ENCODE data around the gene OSBPL5.

OSBPL5 gene

GRCh38 chr11:3123761-3124733, 41.1 kb downstream of the OSBPL5 start:
- no peak for TF ChIP-seq ZFX (IDR thresholded peaks at IDR 0.05; ENCODE audit: borderline replicate concordance)
- TF ChIP-seq, protein P1, sequence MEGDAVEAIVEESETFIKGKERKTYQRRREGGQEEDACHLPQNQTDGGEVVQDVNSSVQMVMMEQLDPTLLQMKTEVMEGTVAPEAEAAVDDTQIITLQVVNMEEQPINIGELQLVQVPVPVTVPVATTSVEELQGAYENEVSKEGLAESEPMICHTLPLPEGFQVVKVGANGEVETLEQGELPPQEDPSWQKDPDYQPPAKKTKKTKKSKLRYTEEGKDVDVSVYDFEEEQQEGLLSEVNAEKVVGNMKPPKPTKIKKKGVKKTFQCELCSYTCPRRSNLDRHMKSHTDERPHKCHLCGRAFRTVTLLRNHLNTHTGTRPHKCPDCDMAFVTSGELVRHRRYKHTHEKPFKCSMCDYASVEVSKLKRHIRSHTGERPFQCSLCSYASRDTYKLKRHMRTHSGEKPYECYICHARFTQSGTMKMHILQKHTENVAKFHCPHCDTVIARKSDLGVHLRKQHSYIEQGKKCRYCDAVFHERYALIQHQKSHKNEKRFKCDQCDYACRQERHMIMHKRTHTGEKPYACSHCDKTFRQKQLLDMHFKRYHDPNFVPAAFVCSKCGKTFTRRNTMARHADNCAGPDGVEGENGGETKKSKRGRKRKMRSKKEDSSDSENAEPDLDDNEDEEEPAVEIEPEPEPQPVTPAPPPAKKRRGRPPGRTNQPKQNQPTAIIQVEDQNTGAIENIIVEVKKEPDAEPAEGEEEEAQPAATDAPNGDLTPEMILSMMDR (IDR thresholded peaks at IDR 0.05): no peak
- H3K27ac ChIP-seq: no peak overlapping the region

GRCh38 chr11:3123305-3123704, 41.8 kb downstream of the OSBPL5 start:
- TF ChIP-seq ZFX (IDR thresholded peaks at IDR 0.05; ENCODE audit: borderline replicate concordance): no peak
- TF ChIP-seq, protein P1 (IDR thresholded peaks at IDR 0.05): no peak
- H3K27ac ChIP-seq: no peak overlapping the region

DNA sequence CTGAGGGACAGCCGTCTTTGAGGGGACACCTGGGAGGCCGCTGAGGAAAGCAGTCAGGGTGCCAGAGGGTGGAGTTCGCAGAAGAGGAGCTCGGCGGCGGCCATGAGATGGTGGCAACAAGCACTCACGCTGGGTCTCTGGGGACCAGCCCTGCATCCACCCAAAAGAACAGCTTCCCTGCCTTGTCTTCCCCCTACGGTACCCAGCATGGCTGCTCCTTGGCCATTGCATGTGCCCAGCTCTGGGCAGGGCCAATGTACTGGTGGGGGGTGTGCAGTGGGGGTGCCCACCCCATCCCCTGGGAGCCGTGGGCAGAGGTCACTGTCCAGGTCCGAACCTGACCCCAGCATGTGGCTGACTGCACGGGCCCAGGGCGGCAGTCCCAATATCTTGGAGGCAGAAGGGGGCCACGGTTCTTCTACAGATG, 42.3 kb downstream of the OSBPL5 start:
- no peak for TF ChIP-seq ZFX (IDR thresholded peaks at IDR 0.05; ENCODE audit: borderline replicate concordance)
- TF ChIP-seq, protein P1 (IDR thresholded peaks at IDR 0.05): no peak

GRCh38 chr11:3121931-3122774, 43.0 kb downstream of the OSBPL5 start:
- TF ChIP-seq, protein P1 (IDR thresholded peaks at IDR 0.05): no peak
- TF ChIP-seq ZFX (IDR thresholded peaks at IDR 0.05; ENCODE audit: borderline replicate concordance): no peak
- H3K27ac ChIP-seq: no peak overlapping the region

More for the DNA sequence above, 42.3 kb downstream of the OSBPL5 start:
- no peak overlapping the region for H3K27ac ChIP-seq

- TF ChIP-seq, protein P1 (IDR thresholded peaks at IDR 0.05): no peak
- no peak overlapping the region for H3K27ac ChIP-seq
Observed at GRCh38 chr11:3121416-3121815, 43.7 kb downstream of the OSBPL5 start.

DNA sequence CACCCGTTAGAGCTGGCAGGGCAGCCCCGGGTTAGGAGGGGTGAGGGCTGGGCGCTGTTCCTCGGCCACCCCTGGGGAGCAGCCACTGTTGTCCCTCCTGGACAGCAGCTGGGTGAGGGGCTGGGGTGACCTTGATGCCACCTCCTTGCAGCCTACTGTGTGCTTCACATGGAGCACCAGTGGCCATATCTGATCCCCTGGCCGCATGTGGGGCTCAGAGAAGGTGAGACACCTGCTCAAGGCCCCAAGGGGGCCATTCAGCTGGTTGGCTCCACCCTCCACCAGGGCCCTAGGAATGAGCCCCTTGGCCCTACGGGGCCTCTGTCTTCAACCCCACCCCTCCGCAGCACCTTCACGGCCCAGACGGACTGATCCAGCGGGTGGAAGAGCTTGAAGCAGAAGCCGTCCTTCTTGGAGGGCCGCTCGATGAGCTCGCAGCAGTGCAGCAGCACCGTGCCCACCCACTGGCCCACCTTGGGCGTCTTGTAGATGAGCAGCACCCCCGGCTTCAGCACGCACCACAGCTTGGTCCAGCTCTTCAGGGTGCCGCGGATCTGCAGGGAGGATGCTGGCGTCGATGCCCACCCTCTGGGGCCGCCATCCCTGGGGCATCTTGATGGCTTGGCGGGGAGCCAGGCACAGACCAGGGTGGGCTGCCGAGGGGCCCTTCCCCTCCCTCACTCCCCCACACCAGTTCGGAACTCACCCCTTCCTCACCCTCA, 44.9 kb downstream of the OSBPL5 start:
- H3K27ac ChIP-seq: no peak overlapping the region
- no peak for TF ChIP-seq ZFX (IDR thresholded peaks at IDR 0.05; ENCODE audit: borderline replicate concordance)
- TF ChIP-seq, protein P1 (IDR thresholded peaks at IDR 0.05): no peak
